Tibial nerve (tissue), 3 donors: Measurements from ENCODE around the gene PDZD2.

Experiments used
- POLR2A ChIP-seq, 2 donors: fragments of 450-650 bp; IDR thresholded peaks; one replicate each; pipeline ENCODE4 v1.6.1; 2017; ENCODE audit warnings: antibody characterized with exemption in 2 of 2, mild to moderate bottlenecking in 2 of 2, moderate library complexity in 2 of 2
- TF ChIP-seq, protein P1 (sequence below), 5 experiments: fragments of 200-600 bp in 3 of 5; fragments of 450-650 bp in 2 of 5; sonication (generic) in 3 of 5; IDR thresholded peaks; one replicate each; pipeline ENCODE4 v1.5.1; 2016 to 2019; ENCODE audit warnings: antibody characterized with exemption in 5 of 5, mild to moderate bottlenecking in 3 of 5, moderate library complexity in 2 of 5

DNA sequence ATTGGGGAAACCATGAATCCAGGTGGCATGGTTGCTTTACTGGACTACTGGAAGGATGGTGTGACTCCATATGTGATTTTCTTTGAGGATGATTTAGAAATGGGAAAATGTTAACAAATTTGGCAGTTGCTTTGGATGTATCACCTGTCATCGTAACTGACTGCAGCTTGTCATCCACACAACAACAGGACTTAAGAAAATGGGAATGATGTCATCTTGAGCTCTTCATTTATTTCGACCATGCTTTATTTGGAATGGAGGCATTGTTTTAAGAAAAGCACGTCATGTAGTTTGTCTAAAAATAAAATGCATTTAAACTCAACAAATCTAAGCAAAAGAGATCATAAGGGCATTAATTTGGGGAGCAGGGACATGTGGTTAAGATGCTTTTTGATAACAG, 270.1 kb downstream of the PDZD2 start:
- TF ChIP-seq, protein P1, sequence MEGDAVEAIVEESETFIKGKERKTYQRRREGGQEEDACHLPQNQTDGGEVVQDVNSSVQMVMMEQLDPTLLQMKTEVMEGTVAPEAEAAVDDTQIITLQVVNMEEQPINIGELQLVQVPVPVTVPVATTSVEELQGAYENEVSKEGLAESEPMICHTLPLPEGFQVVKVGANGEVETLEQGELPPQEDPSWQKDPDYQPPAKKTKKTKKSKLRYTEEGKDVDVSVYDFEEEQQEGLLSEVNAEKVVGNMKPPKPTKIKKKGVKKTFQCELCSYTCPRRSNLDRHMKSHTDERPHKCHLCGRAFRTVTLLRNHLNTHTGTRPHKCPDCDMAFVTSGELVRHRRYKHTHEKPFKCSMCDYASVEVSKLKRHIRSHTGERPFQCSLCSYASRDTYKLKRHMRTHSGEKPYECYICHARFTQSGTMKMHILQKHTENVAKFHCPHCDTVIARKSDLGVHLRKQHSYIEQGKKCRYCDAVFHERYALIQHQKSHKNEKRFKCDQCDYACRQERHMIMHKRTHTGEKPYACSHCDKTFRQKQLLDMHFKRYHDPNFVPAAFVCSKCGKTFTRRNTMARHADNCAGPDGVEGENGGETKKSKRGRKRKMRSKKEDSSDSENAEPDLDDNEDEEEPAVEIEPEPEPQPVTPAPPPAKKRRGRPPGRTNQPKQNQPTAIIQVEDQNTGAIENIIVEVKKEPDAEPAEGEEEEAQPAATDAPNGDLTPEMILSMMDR (IDR thresholded peaks at IDR 0.05), result no peak
- no peak for TF ChIP-seq POLR2A (IDR thresholded peaks at IDR 0.05)
